Left colon (tissue), 2 donors: ENCODE results near the gene USP7. TPM values are rescaled to one million over a fixed set of nuclear protein-coding genes. Genes with fewer than 3 reads are reported as not detected.
A peak's percentile ranks its signal among the peaks of the same experiment; 100 is the strongest.

Experiments used
- ATAC-seq: fragments of 200-7000 bp; cut with Tn5 transposase; one replicate; pipeline ENCODE4 v1.9.1; 2020; ENCODE audit warnings: mild to moderate bottlenecking, moderate library complexity
- DNase-seq, 2 donors: peaks; one replicate each; pipeline ENCODE4 v3.0.0-alpha.2; 2020
- intact Hi-C, 2 donors: fragments of 100-400 bp; cut with DNase I in 1 of 2; cut with micrococcal nuclease in 1 of 2; formaldehyde crosslinking; loops; one replicate each; pipeline versions ENCODE4 v1.11.2 to v1.14.0; 2022; cut with DNase I, micrococcal nuclease
- total RNA-seq, 2 donors: library from RNA; stranded (reverse); fragmentation: NEBNext Ultra II Directional; extraction: Animal tissue kit (Norgen Biotek cat#: 25700); gene quantifications; one replicate each; pipeline ENCODE4 v1.2.1, GENCODE V29; 2021
- donor health status: DM: no; HTN: no; CAD: no.
- donor health status: DM: yes; HTN: yes; CAD: no.

Gene USP7
- total RNA-seq, 2 donors from 2014 or later = 119 to 123 TPM

DNA sequence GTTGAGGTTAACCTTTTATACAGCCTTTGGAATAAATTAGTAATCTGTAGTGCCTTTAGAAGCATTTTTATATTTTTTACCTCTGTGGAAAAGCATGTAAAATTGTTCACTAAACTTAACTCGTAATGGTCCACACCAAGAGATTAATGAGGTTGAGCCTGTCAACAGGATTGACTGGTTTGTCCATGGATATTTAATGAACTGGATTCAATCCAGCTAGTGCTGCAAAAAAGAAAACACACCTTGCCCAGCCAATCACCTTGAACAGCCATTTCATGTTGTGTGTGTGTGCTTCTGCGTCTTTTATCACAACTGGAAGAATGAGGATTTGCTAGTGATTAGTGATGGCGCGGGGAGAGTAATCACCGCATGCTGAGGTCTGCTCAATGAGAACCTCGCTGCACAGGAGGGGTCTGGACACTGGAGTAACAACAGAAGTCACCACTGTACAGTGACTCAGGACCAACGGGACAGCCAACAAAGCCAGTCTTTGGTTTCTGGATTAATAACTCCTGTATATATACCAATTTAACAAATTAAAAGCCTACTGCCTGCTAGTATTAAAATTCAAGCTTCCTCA lies 47.9 kb downstream of the USP7 start:
- ATAC-seq (no peak), DNase-seq (no peak)
- intact Hi-C loops = no loop called here

DNA sequence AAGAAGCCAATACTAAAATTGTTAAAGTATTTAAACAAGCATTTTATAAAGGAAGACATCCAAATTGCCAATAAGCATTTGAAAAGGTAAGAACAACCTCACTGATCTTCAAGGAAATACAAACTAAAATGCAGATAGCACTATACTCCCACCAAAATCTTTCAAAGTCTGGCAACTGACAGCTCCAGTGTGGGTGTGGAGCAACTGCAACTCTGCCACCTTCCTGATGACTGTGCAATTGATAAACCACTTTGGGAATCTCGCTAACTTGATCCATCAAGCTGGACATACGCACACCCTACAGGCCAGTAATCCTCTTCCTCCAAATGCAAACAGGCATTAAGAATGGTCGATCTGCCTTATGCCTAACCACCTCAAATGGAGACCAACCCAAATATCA lies 49.6 kb downstream of the USP7 start:
- ATAC-seq = no peak
- intact Hi-C loops = no loop called here
- no peak for DNase-seq

DNA sequence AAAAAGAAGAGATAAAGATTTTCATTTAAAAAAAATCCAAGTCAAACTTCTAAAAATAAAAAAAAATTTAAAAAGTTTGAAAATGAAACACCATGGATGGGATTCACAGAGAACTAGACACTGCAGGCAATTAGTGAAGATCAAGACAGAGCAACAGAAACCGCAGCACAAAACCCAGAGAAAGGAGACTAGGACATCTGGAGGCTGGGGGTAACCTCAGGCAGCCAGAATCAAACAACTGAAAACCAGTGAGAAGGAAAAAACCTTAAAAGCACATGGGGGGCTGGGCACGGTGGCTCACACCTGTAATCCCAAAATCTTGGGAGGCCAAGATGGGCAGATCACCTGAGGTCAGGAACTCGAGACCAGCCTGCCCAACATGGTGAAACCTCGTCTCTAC lies 50.9 kb downstream of the USP7 start:
- DNase-seq (no peak), ATAC-seq (no peak)
- intact Hi-C loops = no loop called here

DNA sequence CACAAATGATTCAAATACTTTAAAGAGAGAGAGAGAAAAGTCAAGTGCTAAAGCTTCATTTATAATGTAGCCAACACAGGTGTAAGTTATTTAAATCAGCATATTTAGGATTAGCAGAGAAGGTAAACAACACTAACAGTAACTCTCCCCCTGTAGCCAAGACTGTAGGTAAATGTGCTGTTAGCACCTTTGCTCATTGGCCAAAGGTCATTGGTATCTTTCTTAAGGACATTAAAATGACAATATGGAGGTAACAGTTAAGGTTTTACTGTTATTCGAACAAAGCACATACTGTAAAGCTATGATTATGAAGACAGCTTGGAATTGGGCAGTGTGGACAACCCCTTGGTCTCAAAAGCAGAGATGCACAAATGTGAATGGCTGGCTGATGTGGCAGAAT lies 52.9 kb downstream of the USP7 start:
- intact Hi-C loops = no loop called here
- ATAC-seq (peak; percentile 35), DNase-seq (no peak)

DNA sequence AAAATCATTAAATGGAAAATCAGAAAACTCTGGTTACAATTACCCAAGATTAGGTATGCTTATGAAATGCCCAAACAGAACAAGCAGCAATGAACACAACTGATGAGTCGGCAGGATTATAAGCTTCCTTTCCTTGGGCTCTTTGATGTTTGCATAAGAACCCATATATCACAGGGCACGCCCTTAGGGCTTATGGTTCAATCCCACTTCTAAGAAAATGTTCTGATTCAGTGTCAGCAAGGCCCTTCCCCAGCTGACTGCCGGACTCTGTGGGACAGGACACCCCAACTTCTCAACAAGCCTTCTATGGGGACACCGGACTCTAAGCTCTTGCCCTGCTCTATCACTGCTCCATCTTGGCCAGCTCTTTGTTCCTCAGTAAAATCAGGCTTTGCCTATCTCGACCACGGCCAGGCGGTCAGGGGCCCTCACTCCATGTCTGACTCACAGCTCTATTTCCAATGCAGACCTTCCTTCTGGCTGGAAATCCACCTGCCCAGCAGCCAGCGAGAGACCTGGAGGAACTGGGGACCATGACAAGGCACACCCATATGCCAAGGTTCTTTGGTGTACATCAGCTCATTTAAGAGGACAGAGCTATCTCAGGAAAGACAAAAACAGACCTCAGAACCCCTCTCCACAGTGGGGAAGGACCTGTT lies 54.8 kb downstream of the USP7 start:
- DNase-seq (no peak), ATAC-seq (peak; percentile 44)
- intact Hi-C loops = no loop called here

DNA sequence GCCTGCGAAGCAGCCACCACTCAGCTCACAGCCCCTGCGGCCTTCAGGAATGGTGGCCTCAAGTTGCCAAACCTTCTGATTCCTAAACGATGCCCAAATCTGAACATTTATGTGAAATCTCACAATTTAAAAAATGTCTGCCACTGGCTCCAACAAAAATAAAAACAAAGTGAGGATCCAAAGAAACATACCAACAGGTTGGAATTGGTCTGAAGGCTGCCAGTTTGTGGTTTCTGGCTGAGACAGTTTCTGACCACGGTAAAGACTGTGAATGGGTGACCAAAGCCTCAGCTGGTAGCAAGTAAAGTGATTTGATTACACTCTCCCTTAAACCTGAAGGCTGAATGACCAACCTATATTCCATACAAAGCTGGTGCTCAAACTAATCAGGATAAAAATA lies 56.6 kb downstream of the USP7 start:
- no peak for ATAC-seq
- intact Hi-C loops = no loop called here
- DNase-seq = no peak

DNA sequence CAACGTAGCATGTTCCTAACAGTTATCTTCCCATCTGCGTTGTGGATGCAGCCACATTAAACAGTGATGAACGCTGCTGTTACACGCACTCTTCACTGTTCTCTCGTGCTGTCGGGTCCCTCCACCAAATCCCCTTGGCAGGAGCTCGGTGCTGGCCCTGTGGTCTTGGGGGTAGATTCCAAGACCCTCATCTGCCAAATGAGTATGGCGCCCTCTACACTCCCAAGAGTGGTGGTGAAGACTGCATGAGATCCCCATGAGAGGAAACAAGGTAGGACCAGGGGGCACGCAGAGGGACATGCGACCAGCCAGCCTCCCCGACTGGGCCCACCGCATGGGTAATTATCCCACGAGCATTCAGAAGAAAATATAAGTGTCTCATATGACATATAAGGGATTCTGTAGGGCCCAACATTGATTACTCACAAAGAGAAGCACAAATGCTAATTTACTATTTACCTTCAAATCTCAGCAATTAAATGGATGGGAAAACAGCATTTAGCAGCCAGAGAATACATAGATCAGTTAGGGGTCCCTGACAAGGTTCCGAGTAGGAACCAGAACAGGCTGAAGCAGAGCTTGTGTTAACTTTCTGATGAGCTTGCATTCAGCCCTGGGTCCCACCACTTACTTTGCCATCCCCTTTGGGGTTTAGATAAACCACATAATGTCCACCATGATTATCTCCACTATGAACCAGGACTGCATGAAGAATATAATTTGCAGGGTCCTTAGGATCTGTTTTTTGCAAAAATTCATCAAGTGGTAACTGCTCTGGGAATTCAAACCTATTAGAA lies 57.7 kb downstream of the USP7 start:
- DNase-seq (no peak), ATAC-seq (no peak)
- intact Hi-C loops = no loop called here

DNA sequence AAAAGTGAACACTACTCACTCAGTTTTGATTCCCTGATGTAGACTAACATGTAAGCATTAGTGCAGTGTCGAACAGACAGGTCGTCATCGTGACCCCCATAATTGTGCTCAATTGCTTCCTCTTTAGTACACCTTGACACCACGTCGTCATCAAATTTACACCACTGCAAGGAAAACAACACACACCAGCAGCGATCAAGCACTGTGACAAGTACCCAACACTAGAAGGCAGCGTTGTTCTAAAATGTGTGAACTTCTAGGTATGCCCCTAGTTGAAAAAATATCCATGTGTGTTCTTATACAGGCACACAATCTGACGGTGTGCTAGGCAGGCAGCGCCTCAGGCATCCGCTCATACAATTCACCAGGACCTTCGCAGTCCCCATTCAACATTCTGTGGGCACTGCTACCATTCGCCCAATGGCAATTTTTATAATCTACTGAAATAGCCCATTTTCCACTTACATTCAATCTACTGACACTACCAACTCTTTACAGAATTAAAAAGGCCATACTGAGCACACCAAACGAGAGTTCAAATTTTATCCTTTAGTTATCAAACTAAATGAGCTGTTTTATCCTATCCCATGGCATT lies 58.4 kb downstream of the USP7 start:
- intact Hi-C loops = no loop called here
- DNase-seq = no peak
- peak; percentile 66 for ATAC-seq

DNA sequence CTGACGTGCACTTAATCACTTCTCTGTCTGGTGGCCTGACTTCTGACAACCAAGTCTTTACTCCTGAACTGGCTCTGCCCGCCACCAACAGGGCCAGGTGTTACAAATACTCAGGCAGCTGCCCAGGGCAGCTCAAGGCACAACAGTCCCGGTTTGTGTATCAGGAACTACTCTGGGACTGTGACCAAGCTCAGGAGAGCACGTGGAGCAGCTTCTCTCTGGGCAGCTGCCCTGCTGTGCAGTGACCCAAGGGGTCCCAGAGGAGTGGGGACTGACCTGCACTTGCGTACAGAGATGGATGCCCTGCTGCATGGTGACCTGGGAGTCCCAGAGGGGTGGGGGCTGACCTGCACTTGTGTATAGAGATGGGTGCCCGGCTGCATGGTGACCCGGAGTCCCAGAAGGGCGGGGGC lies 59.7 kb downstream of the USP7 start:
- ATAC-seq (no peak), DNase-seq (no peak)
- intact Hi-C loops = no loop called here

DNA sequence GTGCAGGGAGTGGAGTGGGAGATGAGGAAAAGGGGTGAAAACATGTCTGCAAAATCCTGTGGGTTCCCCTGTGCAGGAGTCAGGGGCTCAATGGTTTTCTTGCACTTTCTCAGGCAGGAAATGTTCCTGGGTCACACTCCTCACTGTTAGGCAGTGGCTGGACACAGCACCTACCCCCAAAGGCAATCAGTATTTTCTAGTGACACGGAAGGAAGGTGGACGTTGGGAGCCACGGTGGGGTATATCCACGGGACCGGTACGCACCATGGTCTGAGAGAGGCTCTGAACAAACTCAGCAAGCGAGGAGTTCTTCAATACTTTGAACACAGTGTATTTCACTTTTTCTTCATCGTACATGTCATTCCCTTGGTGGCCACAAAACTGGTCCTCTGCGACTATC lies 60.7 kb downstream of the USP7 start:
- ATAC-seq = no peak
- DNase-seq = no peak
- intact Hi-C loops = no loop called here

DNA sequence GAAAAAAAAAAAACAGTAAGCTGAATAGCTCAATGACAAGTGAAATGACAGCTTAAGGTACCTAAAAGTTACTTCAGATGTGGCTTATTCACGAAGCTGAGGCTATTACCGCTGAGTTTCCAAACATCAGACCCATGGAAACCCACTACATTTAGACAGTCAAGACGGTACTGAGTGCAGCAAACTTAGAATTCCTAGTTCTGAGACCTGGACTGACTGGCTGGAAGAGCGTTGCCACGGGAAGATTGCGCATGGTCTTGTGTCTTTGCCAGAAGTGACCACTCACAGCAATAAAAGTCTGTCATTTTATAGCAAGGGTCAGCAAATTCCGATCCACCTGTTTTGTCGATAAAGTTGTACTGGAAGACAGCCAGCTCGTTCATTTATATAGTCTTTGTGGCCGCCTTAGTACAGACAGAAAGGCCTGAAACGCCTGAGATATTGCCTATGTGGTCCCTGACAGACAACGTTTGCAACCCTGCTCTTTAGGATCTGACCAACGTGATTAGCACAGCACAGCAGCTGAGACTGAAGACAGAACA lies 62.3 kb downstream of the USP7 start:
- DNase-seq (no peak), ATAC-seq (no peak)
- intact Hi-C loops = no loop called here

DNA sequence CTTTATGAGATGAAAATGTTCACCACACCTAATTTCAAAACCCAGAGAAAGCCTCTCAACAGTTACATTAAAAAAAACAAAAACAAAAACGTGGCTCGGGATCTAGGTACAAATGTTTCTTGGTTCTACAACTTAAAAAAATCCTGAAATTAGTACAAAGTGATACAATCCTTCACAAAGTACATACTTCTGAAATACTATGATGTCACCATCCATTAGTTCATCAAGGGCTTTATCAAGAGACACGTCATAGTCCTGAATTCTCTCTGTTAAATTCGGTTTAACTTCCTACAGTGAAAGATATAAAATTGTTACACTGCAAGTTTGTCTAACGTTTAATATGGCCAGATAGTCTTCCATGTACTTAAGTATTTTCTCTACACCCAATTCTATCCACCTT lies 63.4 kb downstream of the USP7 start:
- intact Hi-C loops = no loop called here
- ATAC-seq (no peak), DNase-seq (no peak)

DNA sequence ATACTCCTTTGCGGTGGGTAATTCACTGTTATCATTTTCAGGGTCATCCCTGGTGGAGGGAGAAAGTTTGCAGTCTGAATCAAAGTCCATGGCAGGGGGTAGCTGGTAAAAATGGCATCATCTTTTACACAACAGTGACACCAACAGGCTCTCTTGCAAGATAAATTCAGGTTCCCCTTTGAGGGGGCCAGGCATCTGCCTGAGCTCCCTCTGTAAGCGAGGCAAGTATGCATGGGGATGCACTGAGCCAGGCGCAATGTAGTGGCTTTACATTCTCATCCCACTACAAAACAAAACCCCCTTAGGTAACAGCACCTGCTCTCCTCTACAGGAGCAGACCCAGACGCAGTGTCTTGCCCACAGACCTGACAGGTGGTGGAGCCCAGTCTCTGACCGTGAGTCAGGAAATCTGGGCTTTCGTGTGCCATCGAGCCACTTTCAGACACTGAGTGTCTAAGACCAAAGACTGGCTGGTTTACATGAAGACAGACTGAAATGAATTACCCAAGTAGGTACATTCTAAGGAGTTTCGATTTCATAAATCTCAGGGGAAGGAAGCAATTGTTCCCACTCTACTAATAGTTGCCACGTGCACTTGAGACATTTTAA lies 63.9 kb downstream of the USP7 start:
- ATAC-seq (no peak), DNase-seq (no peak)
- intact Hi-C loops = no loop called here

DNA sequence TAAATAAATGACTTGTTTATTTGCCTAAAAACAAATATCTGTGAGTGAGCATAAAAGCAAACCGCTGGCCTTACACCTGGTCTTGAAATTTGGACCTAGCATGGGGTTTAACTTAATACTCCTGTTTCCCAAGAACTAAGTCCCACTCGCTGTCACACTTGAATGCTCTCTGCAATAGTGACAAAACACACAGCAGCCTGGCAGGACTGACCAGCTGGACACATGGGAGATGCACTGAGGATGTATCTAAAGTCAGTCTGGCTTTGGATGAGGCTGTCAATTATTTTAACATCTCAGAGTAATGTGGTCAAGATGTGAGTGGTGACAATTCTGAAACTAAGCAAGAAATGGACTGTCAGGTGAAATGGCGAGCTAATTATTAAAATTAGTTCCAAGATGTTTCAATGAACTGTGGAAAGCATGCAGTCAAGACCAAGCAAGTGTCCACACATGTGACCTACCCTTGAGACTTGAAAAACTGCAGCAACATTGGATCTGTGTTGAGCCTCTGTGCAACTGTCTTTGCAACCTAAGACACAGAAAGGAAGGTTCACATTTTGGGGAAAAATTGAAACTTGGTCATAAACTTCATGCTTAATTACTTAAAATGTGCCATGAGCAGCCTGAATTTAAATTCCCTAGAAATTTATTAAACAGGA lies 64.9 kb downstream of the USP7 start:
- ATAC-seq = no peak
- DNase-seq = no peak
- intact Hi-C loops = no loop called here

DNA sequence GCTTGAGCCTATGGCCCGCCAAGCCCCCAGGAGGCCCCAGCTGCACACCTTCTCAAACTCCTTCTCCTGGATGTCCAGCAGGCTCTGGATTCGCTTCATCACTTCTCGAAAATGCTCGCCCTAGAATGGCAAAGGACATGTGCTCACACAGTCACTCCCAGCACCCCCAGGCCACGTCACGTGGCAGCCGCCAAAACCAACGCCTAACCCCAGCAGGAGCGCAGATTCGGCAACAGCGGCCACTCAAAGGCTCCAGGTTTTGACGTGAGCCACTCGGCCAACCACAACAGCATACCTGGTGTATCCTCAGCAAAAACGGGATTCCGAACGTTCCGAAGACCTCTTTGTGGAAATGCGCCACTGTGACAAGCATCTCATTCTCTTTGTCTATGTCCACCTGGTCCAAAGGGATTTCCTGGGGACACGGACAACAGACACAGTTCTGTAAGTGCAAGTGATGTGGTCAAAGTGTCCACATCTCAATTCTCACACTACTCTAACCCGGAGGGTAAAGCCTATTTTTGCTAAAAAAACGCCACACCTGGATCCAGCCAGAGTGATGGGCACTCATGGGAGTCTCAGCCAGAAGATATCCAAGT lies 68.9 kb downstream of the USP7 start:
- DNase-seq (no peak), ATAC-seq (no peak)
- intact Hi-C loops = no loop called here

DNA sequence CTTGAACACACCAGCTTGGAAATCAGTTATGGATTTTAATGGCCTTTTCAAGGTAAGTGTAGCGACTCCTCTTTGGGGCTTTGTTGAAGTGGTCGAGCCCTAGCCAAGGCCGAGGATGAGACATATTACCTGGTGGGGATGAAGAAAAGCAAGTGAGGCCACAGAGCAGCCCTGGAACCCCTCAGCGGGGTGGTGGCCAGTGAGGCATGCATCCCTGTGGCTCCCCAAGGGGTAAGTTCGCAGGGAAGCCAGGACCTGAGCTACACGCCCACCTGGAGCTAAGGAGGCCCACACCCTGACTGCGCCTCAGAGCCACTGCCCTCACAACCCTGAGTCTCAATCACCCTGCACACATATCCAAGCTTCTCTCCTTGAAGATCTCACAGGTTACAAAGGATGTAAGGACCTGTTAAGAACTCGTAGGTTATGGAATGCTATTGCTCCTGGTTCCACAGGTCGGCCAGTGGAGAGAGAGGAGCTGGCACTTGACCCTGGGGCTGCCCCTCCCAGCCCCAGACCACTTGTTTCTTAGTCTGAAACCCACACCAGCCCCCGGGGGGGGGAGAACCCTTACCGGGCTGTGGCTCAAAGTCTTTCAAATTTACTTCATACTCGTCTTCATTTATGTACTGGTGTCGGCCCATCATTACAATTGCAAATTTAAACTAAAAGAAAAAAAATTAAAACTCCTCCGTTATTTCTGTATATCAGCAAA lies 69.6 kb downstream of the USP7 start:
- intact Hi-C loops = no loop called here
- no peak for DNase-seq
- ATAC-seq = no peak

DNA sequence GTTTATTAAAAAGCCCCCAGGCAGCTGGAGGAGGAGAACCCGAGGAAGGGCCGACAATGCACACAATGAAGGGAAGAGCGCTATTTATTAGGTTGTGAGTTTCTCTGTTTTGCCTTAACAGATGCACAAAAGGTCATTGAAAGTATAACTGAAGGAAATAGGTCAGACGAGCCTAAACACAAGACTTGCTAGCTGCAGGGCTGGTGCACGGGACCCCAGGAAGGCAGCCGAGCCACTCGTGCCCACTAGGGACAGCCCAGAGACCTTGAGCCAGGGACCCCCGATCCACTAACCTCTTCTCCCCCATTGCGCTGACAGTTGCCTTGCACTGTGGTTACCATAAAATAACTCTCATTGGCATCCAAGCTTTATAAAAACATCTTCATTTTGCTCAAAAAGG lies 70.3 kb downstream of the USP7 start:
- no peak for ATAC-seq
- DNase-seq = no peak
- intact Hi-C loops = no loop called here

DNA sequence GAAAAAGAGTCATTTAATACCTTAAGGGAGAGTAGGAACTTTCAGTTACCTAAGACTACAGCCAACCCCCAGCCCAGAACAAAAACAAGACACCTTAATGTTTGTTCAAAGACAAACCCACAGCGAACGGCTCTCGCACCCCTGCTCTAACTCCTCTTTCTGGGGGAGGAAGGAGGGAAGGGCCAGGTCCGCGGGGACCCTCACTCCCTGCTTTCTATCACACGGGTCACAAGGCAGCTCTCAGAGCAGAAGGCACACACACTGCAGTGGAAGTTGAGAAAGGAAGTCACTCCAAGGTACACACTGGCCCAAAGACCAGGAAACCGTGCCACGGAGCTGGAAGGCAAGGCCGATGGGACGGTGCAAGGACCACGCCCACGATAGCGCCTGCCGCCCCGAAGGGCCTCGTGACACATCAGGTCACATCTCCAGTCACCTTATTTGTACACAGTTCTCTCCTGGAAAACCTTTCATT lies 71.6 kb downstream of the USP7 start:
- ATAC-seq (peak; percentile 36), DNase-seq (peak in 1 of 2 donors; percentile 42)
- intact Hi-C loops = no loop called here
